Measurements from ENCODE around the gene IRX1. TPM values are rescaled to one million over a fixed set of nuclear protein-coding genes. Genes with fewer than 3 reads are reported as not detected.

IRX1 gene
- total RNA-seq, 1 experiment from 2014 or later, result 4.1 TPM

- no peak overlapping the region for H3K23ac ChIP-seq (ENCODE audit: insufficient read length, low read depth, low read length)
- Mint-ChIP-seq H3K27me3 (ENCODE audit: low read depth) (peaks cover 93% of the 10 kb centered on the region), H3K27ac (no peak overlapping the region), H3K9me3 (peaks cover 3 to 6% of the 10 kb centered on the region in 2 experiments; a peak in 2 of 5 replicates), H3K36me3 (ENCODE audit: insufficient read depth in 1 of 3, low read depth in 3 of 3) (peaks cover 0 to 2% (median 0%) of the 10 kb centered on the region in 3 experiments; a peak in 2 of 7 replicates), H3K4me1 (peaks cover 24 to 37% of the 10 kb centered on the region in 2 experiments), H3K4me3 (peak overlapping the region in 1 of 2 experiments; percentile 50; a peak in 2 of 5 replicates)
- no peak overlapping the region for H3K14ac ChIP-seq (ENCODE audit: insufficient read depth, low read length)
- WGBS (ENCODE audit: extremely low coverage, insufficient read length, low lambda C conversion rate), result no CpG with 5 or more reads among the region's 22 CpGs
- H3K18ac ChIP-seq (ENCODE audit: insufficient read length, low read depth, low read length), result no peak overlapping the region
- H3K23me2 ChIP-seq (ENCODE audit: insufficient read length, low read depth, low read length, poor library complexity, severe bottlenecking), result peaks cover 19% of the 10 kb centered on the region
- no peaks in the 10 kb centered on the region for H4K20me1 ChIP-seq (ENCODE audit: control insufficient read depth, insufficient read depth, insufficient read length)
- 0 out of 2 replicates have a peak, but pooled peaks cover 2% of the 10 kb centered on the region for H3K4me1 ChIP-seq (ENCODE audit: insufficient read depth, low read length)
- H2AK5ac ChIP-seq (ENCODE audit: insufficient read length, low read length), result no peak overlapping the region
- no peaks in the 10 kb centered on the region for H3K79me2 ChIP-seq (ENCODE audit: insufficient read depth, low read length)
- no peaks in the 10 kb centered on the region for H3K79me1 ChIP-seq (ENCODE audit: insufficient read depth, low read depth, low read length, poor library complexity, severe bottlenecking)
- no peak overlapping the region for H2BK15ac ChIP-seq (ENCODE audit: low read depth, low read length)
- H3K27ac ChIP-seq (ENCODE audit: insufficient read length, low read depth, low read length), result no peak overlapping the region
- no peak overlapping the region for H4K5ac ChIP-seq (ENCODE audit: insufficient read length, low read depth, low read length)
- TF ChIP-seq, protein P1, sequence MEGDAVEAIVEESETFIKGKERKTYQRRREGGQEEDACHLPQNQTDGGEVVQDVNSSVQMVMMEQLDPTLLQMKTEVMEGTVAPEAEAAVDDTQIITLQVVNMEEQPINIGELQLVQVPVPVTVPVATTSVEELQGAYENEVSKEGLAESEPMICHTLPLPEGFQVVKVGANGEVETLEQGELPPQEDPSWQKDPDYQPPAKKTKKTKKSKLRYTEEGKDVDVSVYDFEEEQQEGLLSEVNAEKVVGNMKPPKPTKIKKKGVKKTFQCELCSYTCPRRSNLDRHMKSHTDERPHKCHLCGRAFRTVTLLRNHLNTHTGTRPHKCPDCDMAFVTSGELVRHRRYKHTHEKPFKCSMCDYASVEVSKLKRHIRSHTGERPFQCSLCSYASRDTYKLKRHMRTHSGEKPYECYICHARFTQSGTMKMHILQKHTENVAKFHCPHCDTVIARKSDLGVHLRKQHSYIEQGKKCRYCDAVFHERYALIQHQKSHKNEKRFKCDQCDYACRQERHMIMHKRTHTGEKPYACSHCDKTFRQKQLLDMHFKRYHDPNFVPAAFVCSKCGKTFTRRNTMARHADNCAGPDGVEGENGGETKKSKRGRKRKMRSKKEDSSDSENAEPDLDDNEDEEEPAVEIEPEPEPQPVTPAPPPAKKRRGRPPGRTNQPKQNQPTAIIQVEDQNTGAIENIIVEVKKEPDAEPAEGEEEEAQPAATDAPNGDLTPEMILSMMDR (conservative IDR thresholded peaks at IDR 0.05), result peak; percentile 37; the same call in 2 of the 3 replicates
- H3K9ac ChIP-seq (ENCODE audit: extremely low read depth, insufficient read length, low read length), result no peak overlapping the region
- no peak overlapping the region for H2BK5ac ChIP-seq (ENCODE audit: insufficient read length, low read length)
- no peak overlapping the region for H4K8ac ChIP-seq (replicated peaks; ENCODE audit: insufficient read length, low read depth, low read length)
- no peak overlapping the region for H4K91ac ChIP-seq (ENCODE audit: insufficient read length, low read depth, low read length)
- H3K56ac ChIP-seq (ENCODE audit: insufficient read length, low read depth, low read length), result no peak overlapping the region
- no peaks in the 10 kb centered on the region for H3K9me3 ChIP-seq (ENCODE audit: control insufficient read depth, low read depth, low read length)
- DNase-seq, result peak; percentile 77
- no peak overlapping the region for H2AFZ ChIP-seq (ENCODE audit: low read length)
- peak overlapping the region; percentile 39 for H3K4me2 ChIP-seq (ENCODE audit: insufficient read depth, insufficient read length, low read length)
- H2BK20ac ChIP-seq (ENCODE audit: low read depth, low read length, poor library complexity, severe bottlenecking), result no peak overlapping the region
- no peak overlapping the region for H3K4ac ChIP-seq (ENCODE audit: low read depth, low read length)
- H2BK12ac ChIP-seq (ENCODE audit: insufficient read length, low read depth, low read length), result no peak overlapping the region
- H3T11ph ChIP-seq (ENCODE audit: low read length), result no peak overlapping the region
- no peak overlapping the region for H2BK120ac ChIP-seq (ENCODE audit: low read depth, low read length, poor library complexity, severe bottlenecking)
- peaks cover 76% of the 10 kb centered on the region for H3K27me3 ChIP-seq (ENCODE audit: insufficient read depth, low read length)
These were observed 3.3 kb upstream of the IRX1 start for GRCh38 chr5:3592298-3592697.

All from H9 (cell line).